WTC11 (cell line): ENCODE data around the gene TRIOBP.

Experiments used
- CTCF ChIP-seq: fragments of 200-600 bp; IDR thresholded peaks from 2 replicates; pipeline ENCODE4 v1.8.0; 2022; ENCODE audit warnings: antibody characterized with exemption
- HMGXB4 ChIP-seq: sonication (generic); formaldehyde crosslinking; IDR thresholded peaks from 2 replicates; pipeline ENCODE4 v1.8.1; 2023; ENCODE audit warnings: mild to moderate bottlenecking, moderate library complexity, missing genetic modification reagents
- JUN ChIP-seq: sonication (generic); formaldehyde crosslinking; IDR thresholded peaks from 2 replicates; pipeline ENCODE4 v1.8.0; 2023; ENCODE audit warnings: mild to moderate bottlenecking, missing genetic modification reagents
- SP1 ChIP-seq: sonication (generic); formaldehyde crosslinking; conservative IDR thresholded peaks from 2 replicates; pipeline ENCODE4 v1.8.1; 2022; ENCODE audit warnings: missing genetic modification reagents
- TF ChIP-seq, protein P1 (sequence below): sonication (generic); formaldehyde crosslinking; IDR thresholded peaks from 2 replicates; pipeline ENCODE4 v1.8.0; 2022; ENCODE audit warnings: mild to moderate bottlenecking, missing genetic modification reagents

GRCh38 chr22:37692627-37693285, 4.1 kb upstream of the TRIOBP start:
- TF ChIP-seq HMGXB4, result no peak
- no peak for TF ChIP-seq CTCF
- TF ChIP-seq, protein P1, sequence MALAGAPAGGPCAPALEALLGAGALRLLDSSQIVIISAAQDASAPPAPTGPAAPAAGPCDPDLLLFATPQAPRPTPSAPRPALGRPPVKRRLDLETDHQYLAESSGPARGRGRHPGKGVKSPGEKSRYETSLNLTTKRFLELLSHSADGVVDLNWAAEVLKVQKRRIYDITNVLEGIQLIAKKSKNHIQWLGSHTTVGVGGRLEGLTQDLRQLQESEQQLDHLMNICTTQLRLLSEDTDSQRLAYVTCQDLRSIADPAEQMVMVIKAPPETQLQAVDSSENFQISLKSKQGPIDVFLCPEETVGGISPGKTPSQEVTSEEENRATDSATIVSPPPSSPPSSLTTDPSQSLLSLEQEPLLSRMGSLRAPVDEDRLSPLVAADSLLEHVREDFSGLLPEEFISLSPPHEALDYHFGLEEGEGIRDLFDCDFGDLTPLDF, result no peak
- no peak for TF ChIP-seq JUN (CRISPR knock-in tag)
- TF ChIP-seq SP1, result no peak
